C1 segment of cervical spinal cord (tissue), 14 donors: Measurements from ENCODE around the gene C14orf180.

Source experiments
- DNase-seq, 14 donors: peaks; one replicate each; lab custom pipeline; 2025; lab: John Stamatoyannopoulos, UW

C14orf180 gene

GRCh38 chr14:104550340-104550860 is 29.2 kb upstream of the C14orf180 start:
- no peak for DNase-seq

- DNase-seq: no peak
Measured at GRCh38 chr14:104550861-104551728, 28.5 kb upstream of the C14orf180 start.

GRCh38 chr14:104551851-104552737 is 27.5 kb upstream of the C14orf180 start:
- DNase-seq: no peak

- no peak for DNase-seq
Measured at GRCh38 chr14:104552738-104553125, 26.8 kb upstream of the C14orf180 start.

GRCh38 chr14:104553166-104554087 is 26.1 kb upstream of the C14orf180 start:
- no peak for DNase-seq

- no peak for DNase-seq
Measured at GRCh38 chr14:104554088-104554607, 25.4 kb upstream of the C14orf180 start.

GRCh38 chr14:104554608-104555429 is 24.7 kb upstream of the C14orf180 start:
- DNase-seq: no peak

GRCh38 chr14:104555430-104556255 is 23.9 kb upstream of the C14orf180 start:
- no peak for DNase-seq

GRCh38 chr14:104556256-104557021 is 23.1 kb upstream of the C14orf180 start:
- DNase-seq: no peak

- DNase-seq: no peak
Measured at GRCh38 chr14:104557086-104557485, 22.5 kb upstream of the C14orf180 start.

GRCh38 chr14:104557766-104558165 is 21.8 kb upstream of the C14orf180 start:
- DNase-seq: no peak

- DNase-seq: no peak
Measured at GRCh38 chr14:104558231-104559027, 21.1 kb upstream of the C14orf180 start.

GRCh38 chr14:104559028-104559803 is 20.3 kb upstream of the C14orf180 start:
- DNase-seq: no peak

- no peak for DNase-seq
Measured at GRCh38 chr14:104559804-104560585, 19.6 kb upstream of the C14orf180 start.

- no peak for DNase-seq
Measured at GRCh38 chr14:104560586-104560945, 19.0 kb upstream of the C14orf180 start.

GRCh38 chr14:104561124-104561557 is 18.4 kb upstream of the C14orf180 start:
- DNase-seq: no peak
